ENCODE measurements around the gene TNKS2.

GRCh38 chr10:91800756-91801155, 2.5 kb downstream of the TNKS2 start:
- TF ChIP-seq CTCF (conservative IDR thresholded peaks at IDR 0.05) (no peak), EZH2 (IDR thresholded peaks at IDR 0.05; ENCODE audit: low read depth) (no peak)
